ENCODE measurements around the gene ACSF3. TPM values are rescaled to one million over a fixed set of nuclear protein-coding genes. Genes with fewer than 3 reads are reported as not detected.
"Not testable (repeated sequence)": the region's sequence is repeated elsewhere in the genome, so short reads cannot be mapped to it uniquely, and the experiment has no call there.

ACSF3 gene
- polyA plus RNA-seq, 3 donors = 24.4 to 31.2 (median 30.6) TPM

GRCh38 chr16:89155851-89156739 lies 62.4 kb downstream of the ACSF3 start:
- DNase-seq (ENCODE audit: low read depth in 3 of 3, low spot score in 2 of 3) = no peak

- no peak for DNase-seq (ENCODE audit: low read depth in 3 of 3, low spot score in 2 of 3)
These were observed 63.3 kb downstream of the ACSF3 start for GRCh38 chr16:89156740-89157645.

GRCh38 chr16:89157778-89158177 lies 64.1 kb downstream of the ACSF3 start:
- DNase-seq (ENCODE audit: low read depth in 3 of 3, low spot score in 2 of 3) = no peak

GRCh38 chr16:89159066-89159849 lies 65.6 kb downstream of the ACSF3 start:
- DNase-seq (ENCODE audit: low read depth in 3 of 3, low spot score in 2 of 3) = no peak

GRCh38 chr16:89159850-89160354 lies 66.2 kb downstream of the ACSF3 start:
- DNase-seq (ENCODE audit: low read depth in 3 of 3, low spot score in 2 of 3) = no peak

GRCh38 chr16:89160977-89161701 lies 67.5 kb downstream of the ACSF3 start:
- no peak for DNase-seq (ENCODE audit: low read depth in 3 of 3, low spot score in 2 of 3)

GRCh38 chr16:89161763-89162713 lies 68.4 kb downstream of the ACSF3 start:
- no peak for DNase-seq (ENCODE audit: low read depth in 3 of 3, low spot score in 2 of 3)

- DNase-seq (ENCODE audit: low read depth in 3 of 3, low spot score in 2 of 3) = no peak
These were observed 69.6 kb downstream of the ACSF3 start for GRCh38 chr16:89163297-89163696.

GRCh38 chr16:89164436-89164835 lies 70.8 kb downstream of the ACSF3 start:
- DNase-seq (ENCODE audit: low read depth in 3 of 3, low spot score in 2 of 3) = no peak

GRCh38 chr16:89164847-89165680 lies 71.4 kb downstream of the ACSF3 start:
- DNase-seq (ENCODE audit: low read depth in 3 of 3, low spot score in 2 of 3) = no peak

GRCh38 chr16:89165681-89165979 lies 72.0 kb downstream of the ACSF3 start:
- DNase-seq (ENCODE audit: low read depth in 3 of 3, low spot score in 2 of 3) = not testable (repeated sequence)

GRCh38 chr16:89166696-89167424 lies 73.2 kb downstream of the ACSF3 start:
- DNase-seq (ENCODE audit: low read depth in 3 of 3, low spot score in 2 of 3) = no peak

- peak in 2 of 3 donors; percentile 60 to 72 for DNase-seq (ENCODE audit: low read depth in 3 of 3, low spot score in 2 of 3)
These were observed 73.8 kb downstream of the ACSF3 start for GRCh38 chr16:89167425-89167941.

- DNase-seq (ENCODE audit: low read depth in 3 of 3, low spot score in 2 of 3) = no peak
These were observed 74.9 kb downstream of the ACSF3 start for GRCh38 chr16:89168381-89169189.

GRCh38 chr16:89169778-89170177 lies 76.1 kb downstream of the ACSF3 start:
- DNase-seq (ENCODE audit: low read depth in 3 of 3, low spot score in 2 of 3) = no peak
